Stromal cell of bone marrow (primary cell): ENCODE measurements around the gene ABHD12.
"Not testable (repeated sequence)": the region's sequence is repeated elsewhere in the genome, so short reads cannot be mapped to it uniquely, and the experiment has no call there.

ENCODE experiments used
- DNase-seq: peaks from one replicate; pipeline ENCODE4 v3.0.0-alpha.2; 2012; ENCODE audit warnings: low read depth

ABHD12 gene

GRCh38 chr20:25390538-25391528 lies at the start of gene ABHD12:
ABHD12 (minus strand) TSS chr20:25390835; CDS start chr20:25390703, 132 bp downstream.
- DNase-seq, result peak; percentile 94

- DNase-seq, result no peak
Observed at GRCh38 chr20:25439328-25439727, 48.7 kb upstream of the ABHD12 start.

GRCh38 chr20:25437153-25437581 lies 46.5 kb upstream of the ABHD12 start:
- no peak for DNase-seq

GRCh38 chr20:25424536-25424935 lies 33.9 kb upstream of the ABHD12 start:
- no peak for DNase-seq

- no peak for DNase-seq
Observed at GRCh38 chr20:25422032-25422431, 31.4 kb upstream of the ABHD12 start.

GRCh38 chr20:25421102-25421501 lies 30.5 kb upstream of the ABHD12 start:
- DNase-seq, result no peak

GRCh38 chr20:25418776-25419175 lies 28.1 kb upstream of the ABHD12 start:
- no peak for DNase-seq

GRCh38 chr20:25408890-25409289 lies 18.3 kb upstream of the ABHD12 start:
- DNase-seq, result no peak

GRCh38 chr20:25408170-25408547 lies 17.5 kb upstream of the ABHD12 start:
- no peak for DNase-seq

GRCh38 chr20:25407311-25408169 lies 16.9 kb upstream of the ABHD12 start, which contains the start of gene GINS1:
GINS1 (plus strand) TSS chr20:25407673; CDS start chr20:25407821, 148 bp downstream.
- peak; percentile 64 for DNase-seq

- no peak for DNase-seq
Observed at GRCh38 chr20:25402583-25402982, 11.9 kb upstream of the ABHD12 start.

GRCh38 chr20:25400291-25400732 lies 9.7 kb upstream of the ABHD12 start:
- DNase-seq, result not testable (repeated sequence)

GRCh38 chr20:25399037-25399430 lies 8.4 kb upstream of the ABHD12 start:
- DNase-seq, result peak; percentile 63

GRCh38 chr20:25398376-25399036 lies 7.9 kb upstream of the ABHD12 start:
- no peak for DNase-seq

- no peak for DNase-seq
Observed at GRCh38 chr20:25397821-25398220, 7.2 kb upstream of the ABHD12 start.

GRCh38 chr20:25397096-25397495 lies 6.5 kb upstream of the ABHD12 start:
- no peak for DNase-seq

- no peak for DNase-seq
Observed at GRCh38 chr20:25394996-25395395, 4.4 kb upstream of the ABHD12 start.

GRCh38 chr20:25394276-25394675 lies 3.6 kb upstream of the ABHD12 start:
- no peak for DNase-seq

GRCh38 chr20:25389858-25390537 lies 637 bp downstream of the ABHD12 start:
- no peak for DNase-seq

GRCh38 chr20:25389401-25389857 lies 1.2 kb downstream of the ABHD12 start:
- no peak for DNase-seq

GRCh38 chr20:25382704-25383370 lies 7.8 kb downstream of the ABHD12 start:
- DNase-seq, result no peak
